H9 (cell line): ENCODE results near the gene SBK2. TPM values are rescaled to one million over a fixed set of nuclear protein-coding genes. Genes with fewer than 3 reads are reported as not detected.

Experiments
- DNase-seq: peaks from one replicate; pipeline ENCODE4 v3.0.0-alpha.2; 2017
- H2AFZ ChIP-seq: one replicate; pipeline ENCODE4 v1.6.1; 2013; ENCODE audit warnings: mild to moderate bottlenecking, low read length, control low read depth, moderate library complexity
- H2AK5ac ChIP-seq: 2 replicates; pipeline ENCODE4 v1.6.1; 2013; ENCODE audit warnings: low read length, control low read depth, mixed read lengths; ENCODE audit not compliant: insufficient read length
- H2BK120ac ChIP-seq: one replicate; pipeline ENCODE4 v1.6.1; 2013; ENCODE audit warnings: low read depth, mild to moderate bottlenecking, low read length, control low read depth, inconsistent platforms; ENCODE audit not compliant: poor library complexity, severe bottlenecking
- H2BK12ac ChIP-seq: 2 replicates; pipeline ENCODE4 v1.6.1; 2013; ENCODE audit warnings: low read length, control low read depth, mixed read lengths, low read depth; ENCODE audit not compliant: insufficient read length
- H2BK15ac ChIP-seq: 2 replicates; pipeline ENCODE4 v1.6.1; 2013; ENCODE audit warnings: low read depth, low read length, control low read depth
- H2BK20ac ChIP-seq: one replicate; pipeline ENCODE4 v1.6.1; 2013; ENCODE audit warnings: low read depth, mild to moderate bottlenecking, low read length, control low read depth, inconsistent platforms; ENCODE audit not compliant: poor library complexity, severe bottlenecking
- H2BK5ac ChIP-seq: 2 replicates; pipeline ENCODE4 v1.6.1; 2013; ENCODE audit warnings: low read length, control low read depth, mixed read lengths; ENCODE audit not compliant: insufficient read length
- H3K14ac ChIP-seq: 2 replicates; pipeline ENCODE4 v1.6.1; 2013; ENCODE audit warnings: low read length, control low read depth; ENCODE audit not compliant: insufficient read depth
- H3K18ac ChIP-seq: 2 replicates; pipeline ENCODE4 v1.6.1; 2013; ENCODE audit warnings: low read depth, mild to moderate bottlenecking, mixed read lengths, low read length, control low read depth; ENCODE audit not compliant: insufficient read length
- H3K23ac ChIP-seq: 2 replicates; pipeline ENCODE4 v1.6.1; 2013; ENCODE audit warnings: low read length, control low read depth, mixed read lengths, low read depth; ENCODE audit not compliant: insufficient read length
- H3K23me2 ChIP-seq: 2 replicates; pipeline ENCODE4 v1.6.1; 2013; ENCODE audit warnings: low read depth, mild to moderate bottlenecking, mixed read lengths, low read length, control low read depth; ENCODE audit not compliant: insufficient read length, poor library complexity, severe bottlenecking
- H3K27ac ChIP-seq: 2 replicates; pipeline ENCODE4 v1.5.1; 2013; ENCODE audit warnings: low read length, control low read depth, mixed read lengths, low read depth; ENCODE audit not compliant: insufficient read length
- H3K27me3 ChIP-seq: 2 replicates; pipeline ENCODE4 v1.6.1; 2013; ENCODE audit warnings: low read length, control low read depth, inconsistent platforms; ENCODE audit not compliant: insufficient read depth
- H3K4ac ChIP-seq: 2 replicates; pipeline ENCODE4 v1.6.1; 2013; ENCODE audit warnings: low read depth, mild to moderate bottlenecking, control low read depth, inconsistent platforms, low read length, moderate library complexity
- H3K4me1 ChIP-seq: 2 replicates; pipeline ENCODE4 v1.6.1; 2013; ENCODE audit warnings: low read length, control low read depth, inconsistent platforms; ENCODE audit not compliant: insufficient read depth
- H3K4me2 ChIP-seq: 2 replicates; pipeline ENCODE4 v1.6.1; 2013; ENCODE audit warnings: low read length, control low read depth, mixed read lengths; ENCODE audit not compliant: insufficient read length, insufficient read depth
- H3K56ac ChIP-seq: 2 replicates; pipeline ENCODE4 v1.6.1; 2013; ENCODE audit warnings: low read depth, mild to moderate bottlenecking, mixed read lengths, low read length, control low read depth; ENCODE audit not compliant: insufficient read length
- H3K79me1 ChIP-seq: 2 replicates; pipeline ENCODE4 v1.6.1; 2013; ENCODE audit warnings: low read depth, mild to moderate bottlenecking, moderate library complexity, low read length, control low read depth, inconsistent platforms; ENCODE audit not compliant: insufficient read depth, poor library complexity, severe bottlenecking
- H3K79me2 ChIP-seq: 2 replicates; pipeline ENCODE4 v1.6.1; 2013; ENCODE audit warnings: low read length, control low read depth, inconsistent platforms; ENCODE audit not compliant: insufficient read depth
- H3K9ac ChIP-seq: 2 replicates; pipeline ENCODE4 v1.6.1; 2013; ENCODE audit warnings: low read length, control low read depth, mixed read lengths; ENCODE audit not compliant: insufficient read length; ENCODE audit errors: extremely low read depth
- H3K9me3 ChIP-seq: one replicate; pipeline ENCODE4 v1.6.1; 2013; ENCODE audit warnings: low read depth, low read length, inconsistent platforms; ENCODE audit not compliant: control insufficient read depth
- H3T11ph ChIP-seq: one replicate; pipeline ENCODE4 v1.6.1; 2013; ENCODE audit warnings: mild to moderate bottlenecking, low read length, control low read depth, inconsistent platforms
- H4K20me1 ChIP-seq: one replicate; pipeline ENCODE4 v1.6.1; 2013; ENCODE audit not compliant: control insufficient read depth, insufficient read length, insufficient read depth
- H4K5ac ChIP-seq: 2 replicates; pipeline ENCODE4 v1.6.1; 2013; ENCODE audit warnings: low read depth, mild to moderate bottlenecking, mixed read lengths, low read length, control low read depth; ENCODE audit not compliant: insufficient read length
- H4K8ac ChIP-seq: replicated peaks from 2 replicates; pipeline ENCODE4 v1.6.1; 2013; ENCODE audit warnings: low read length, control low read depth, mixed read lengths, low read depth; ENCODE audit not compliant: insufficient read length
- H4K91ac ChIP-seq: 2 replicates; pipeline ENCODE4 v1.6.1; 2013; ENCODE audit warnings: low read depth, mild to moderate bottlenecking, moderate library complexity, mixed read lengths, low read length, control low read depth; ENCODE audit not compliant: insufficient read length
- H3K27ac Mint-ChIP-seq, 3 experiments: 2 replicates in 2 of 3; 3 replicates in 1 of 3; pipeline ENCODE4 v1.8.0; 2020 to 2021; ENCODE audit warnings: mixed read lengths in 3 of 3, mild to moderate bottlenecking in 1 of 3, moderate library complexity in 1 of 3
- H3K27me3 Mint-ChIP-seq: 2 replicates; pipeline ENCODE4 v1.8.0; 2021; ENCODE audit warnings: low read depth, mild to moderate bottlenecking, moderate library complexity, mixed read lengths
- H3K36me3 Mint-ChIP-seq, 3 experiments: 2 replicates in 2 of 3; 3 replicates in 1 of 3; pipeline ENCODE4 v1.8.0; 2020 to 2021; ENCODE audit warnings: low read depth in 3 of 3, mixed read lengths in 3 of 3; ENCODE audit not compliant: insufficient read depth in 1 of 3
- H3K4me1 Mint-ChIP-seq, 2 experiments: 2 replicates each; pipeline ENCODE4 v1.8.0; 2020; ENCODE audit warnings: mixed read lengths in 2 of 2
- H3K4me3 Mint-ChIP-seq, 2 experiments: 2 replicates in 1 of 2; 3 replicates in 1 of 2; pipeline ENCODE4 v1.8.0; 2020 to 2021; ENCODE audit warnings: mild to moderate bottlenecking in 2 of 2, mixed read lengths in 2 of 2, moderate library complexity in 1 of 2
- H3K9me3 Mint-ChIP-seq, 2 experiments: 2 replicates in 1 of 2; 3 replicates in 1 of 2; pipeline ENCODE4 v1.8.0; 2020; ENCODE audit warnings: mild to moderate bottlenecking in 2 of 2, mixed read lengths in 2 of 2, moderate library complexity in 1 of 2
- CTCF ChIP-seq: fragments of 200-600 bp; sonication (generic); conservative IDR thresholded peaks from 3 replicates; pipeline ENCODE4 v1.8.0; 2021; ENCODE audit warnings: antibody characterized with exemption, mild to moderate bottlenecking
- WGBS: extraction: QIAGEN DNeasy Blood & Tissue Kit; methylation state at CpG from one replicate; pipeline ENCODE4 v1.1.7; 2013; ENCODE audit warnings: missing lambda C conversion rate, low lambda C conversion rate, mixed read lengths; ENCODE audit not compliant: insufficient read length; ENCODE audit errors: extremely low coverage; 5-methylcytosine and 5-hydroxymethylcytosine counted together
- total RNA-seq: library from RNA; stranded (reverse); gene quantifications from 2 replicates; pipeline ENCODE4 v1.2.1, GENCODE V29; 2021

Gene SBK2
- total RNA-seq, 1 experiment from 2014 or later, result 2.8 TPM

- H2BK15ac ChIP-seq, result no peak overlapping the region
- no peak overlapping the region for H3K14ac ChIP-seq
- H3K9ac ChIP-seq, result no peak overlapping the region
- H3K23me2 ChIP-seq, result peaks cover 7% of the 10 kb centered on the region
- no peaks in the 10 kb centered on the region for H3K36me3 Mint-ChIP-seq
- H2AK5ac ChIP-seq, result no peak overlapping the region
- no CpG with 5 or more reads among the region's 13 CpGs for WGBS
- H3K18ac ChIP-seq, result no peak overlapping the region
- no peaks in the 10 kb centered on the region; a peak in 1 of 5 replicates for H3K9me3 Mint-ChIP-seq
- no peak overlapping the region for H3K4me2 ChIP-seq
- no peak overlapping the region for H4K5ac ChIP-seq
- H4K91ac ChIP-seq, result no peak overlapping the region
- H3K4me3 Mint-ChIP-seq, result peak overlapping the region in 1 of 2 experiments; percentile 33; a peak in 1 of 5 replicates
- H3K9me3 ChIP-seq, result no peaks in the 10 kb centered on the region
- H3K4me1 ChIP-seq, result peaks cover 8% of the 10 kb centered on the region; the same call in 1 of the 2 replicates
- H3K27ac Mint-ChIP-seq, result no peak overlapping the region
- no peak overlapping the region for H2BK5ac ChIP-seq
- H4K8ac ChIP-seq, result no peak overlapping the region
- H3K56ac ChIP-seq, result no peak overlapping the region
- H3K23ac ChIP-seq, result no peak overlapping the region
- H3K4me1 Mint-ChIP-seq, result peaks cover 33 to 52% of the 10 kb centered on the region in 2 experiments
- H4K20me1 ChIP-seq, result no peaks in the 10 kb centered on the region
- H3K27ac ChIP-seq, result no peak overlapping the region
- no peak overlapping the region for H3K4ac ChIP-seq
- no peak for TF ChIP-seq CTCF
- H3T11ph ChIP-seq, result no peak overlapping the region
- peaks cover 2% of the 10 kb centered on the region for H3K27me3 Mint-ChIP-seq
- H3K79me1 ChIP-seq, result no peaks in the 10 kb centered on the region
- H2BK12ac ChIP-seq, result no peak overlapping the region
- H2AFZ ChIP-seq, result peak overlapping the region; percentile 60
- no peaks in the 10 kb centered on the region for H3K27me3 ChIP-seq
- H3K79me2 ChIP-seq, result no peaks in the 10 kb centered on the region
- no peak for DNase-seq
- H2BK20ac ChIP-seq, result no peak overlapping the region
- H2BK120ac ChIP-seq, result no peak overlapping the region
Observed at GRCh38 chr19:55552620-55553019, 15.7 kb upstream of the SBK2 start.
